CD4-positive, alpha-beta T cell treated with Interleukin-10 for 1 hour (primary cell): ENCODE measurements around the gene PDX1.

Experiments used
- DNase-seq: peaks from one replicate; pipeline ENCODE4 v3.0.0-alpha.2; 2020

The PDX1 gene

GRCh38 chr13:27919934-27920676, at the start of gene PDX1:
Gene PDX1, plus strand, starts transcription at chr13:27920000. Its CDS starts 139 bp downstream, at chr13:27920139.
- no peak for DNase-seq

- no peak for DNase-seq
Measured at GRCh38 chr13:27878274-27878673, 41.5 kb upstream of the PDX1 start.

DNA sequence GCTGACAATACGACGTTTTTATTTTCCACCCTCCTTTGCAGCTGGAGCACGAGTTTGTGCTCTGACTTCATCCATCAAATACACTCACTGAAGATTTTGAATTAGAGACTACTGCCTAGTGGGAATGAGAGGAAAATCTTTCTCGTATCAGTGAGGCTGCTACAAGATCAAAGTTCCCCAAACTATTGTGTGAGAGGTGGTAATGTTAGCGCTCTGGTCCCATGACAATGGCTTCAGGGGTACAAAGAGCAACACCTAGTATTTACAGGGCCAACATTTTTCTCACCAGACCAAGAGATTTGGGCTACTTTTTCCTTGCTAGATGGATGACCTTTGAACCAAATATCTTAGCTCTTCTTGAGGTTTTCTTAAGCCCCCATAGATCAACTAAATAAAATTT, 30.3 kb upstream of the PDX1 start:
- DNase-seq, result no peak

DNA sequence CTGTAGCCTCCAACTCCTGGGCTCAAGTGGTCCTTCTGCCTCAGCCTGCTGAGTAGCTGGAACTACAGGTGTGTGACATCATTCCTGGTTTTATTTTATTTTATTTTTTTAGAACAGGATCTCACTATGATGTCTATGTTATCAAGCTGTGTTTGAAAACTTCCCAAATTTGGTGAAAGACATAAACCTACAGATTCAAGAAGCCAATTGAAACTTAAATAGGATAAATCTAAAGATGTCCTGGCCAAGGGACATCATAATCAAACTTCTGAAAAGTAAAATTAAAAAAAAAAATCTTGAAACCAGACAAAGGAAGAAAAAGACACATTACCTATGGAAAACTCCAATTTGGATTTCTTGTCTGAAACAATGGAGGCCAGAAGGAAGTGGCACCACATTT, 23.1 kb upstream of the PDX1 start:
- no peak for DNase-seq

DNA sequence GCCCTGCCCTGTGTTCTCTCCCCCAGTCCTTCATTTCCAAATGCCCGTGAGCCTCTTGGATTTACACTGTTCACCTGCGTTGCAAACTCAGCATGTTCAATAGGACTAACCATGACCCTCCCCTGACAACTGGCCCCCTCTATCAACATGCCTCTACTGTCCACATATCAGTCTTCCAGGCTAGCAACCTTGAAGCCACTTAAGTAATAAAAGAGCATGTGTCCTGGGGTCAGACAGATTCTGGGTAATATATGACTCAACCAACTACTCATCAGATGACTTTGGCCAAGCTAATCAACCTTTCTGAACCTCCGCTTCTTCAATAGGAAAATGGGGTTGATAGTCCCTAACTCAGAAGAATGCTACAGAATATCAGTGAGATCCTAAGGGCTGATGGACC, 15.1 kb upstream of the PDX1 start:
- DNase-seq, result no peak

GRCh38 chr13:27905650-27906049, 14.2 kb upstream of the PDX1 start:
- DNase-seq, result no peak

DNA sequence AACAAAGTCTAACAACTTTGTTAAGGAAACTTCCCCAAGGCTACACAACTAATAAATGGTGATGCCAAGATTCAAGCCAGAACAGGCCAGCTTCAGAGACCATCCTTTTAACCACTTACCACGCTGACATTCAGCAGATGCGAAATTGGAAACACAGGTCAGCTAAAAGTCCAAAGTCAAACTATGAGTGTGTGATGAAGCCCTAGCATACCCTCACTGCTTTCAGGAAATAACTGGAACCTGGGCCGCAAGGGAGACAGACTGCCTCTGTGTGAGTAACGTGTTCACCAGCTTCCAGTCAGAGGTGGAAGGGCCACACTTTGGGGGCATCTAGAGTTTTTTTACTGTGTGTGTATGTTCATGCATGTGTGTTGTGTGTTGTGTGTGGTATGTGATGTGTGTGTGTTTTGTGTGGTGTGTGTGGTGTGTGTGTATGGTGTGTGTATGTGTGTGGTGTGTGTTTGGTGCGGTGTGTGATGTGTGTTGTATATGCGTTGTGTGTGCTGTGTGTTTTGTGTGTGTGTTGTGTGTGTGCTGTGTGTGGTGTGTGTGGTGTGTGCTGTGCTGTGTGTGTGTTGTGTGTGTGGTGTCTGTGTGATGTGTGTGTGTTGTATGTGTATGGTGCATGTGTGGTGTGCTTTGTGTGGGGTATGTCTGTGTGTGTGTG, 12.5 kb upstream of the PDX1 start:
- no peak for DNase-seq

DNA sequence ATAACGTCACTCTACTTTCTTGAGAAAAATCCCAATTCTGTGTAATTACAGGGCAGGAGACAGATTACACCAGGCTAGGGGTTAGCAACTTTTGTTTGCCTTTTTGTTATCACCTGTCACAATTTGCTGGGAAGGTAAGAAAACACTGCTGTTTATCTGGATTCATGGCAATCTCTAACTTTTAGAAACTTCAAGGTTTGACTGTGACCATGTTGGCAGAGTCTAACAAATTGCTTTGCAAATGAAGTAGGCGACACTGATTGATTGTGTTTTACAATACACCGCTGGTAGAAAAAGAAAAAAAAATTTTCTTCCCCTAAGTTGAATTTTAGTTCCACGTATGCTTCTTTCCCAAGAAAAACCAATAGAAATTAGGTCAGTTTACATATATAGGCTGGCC, 10.4 kb upstream of the PDX1 start:
- no peak for DNase-seq

GRCh38 chr13:27911521-27911920, 8.3 kb upstream of the PDX1 start:
- DNase-seq, result no peak

- DNase-seq, result no peak
Measured at GRCh38 chr13:27913160-27913559, 6.6 kb upstream of the PDX1 start.

DNA sequence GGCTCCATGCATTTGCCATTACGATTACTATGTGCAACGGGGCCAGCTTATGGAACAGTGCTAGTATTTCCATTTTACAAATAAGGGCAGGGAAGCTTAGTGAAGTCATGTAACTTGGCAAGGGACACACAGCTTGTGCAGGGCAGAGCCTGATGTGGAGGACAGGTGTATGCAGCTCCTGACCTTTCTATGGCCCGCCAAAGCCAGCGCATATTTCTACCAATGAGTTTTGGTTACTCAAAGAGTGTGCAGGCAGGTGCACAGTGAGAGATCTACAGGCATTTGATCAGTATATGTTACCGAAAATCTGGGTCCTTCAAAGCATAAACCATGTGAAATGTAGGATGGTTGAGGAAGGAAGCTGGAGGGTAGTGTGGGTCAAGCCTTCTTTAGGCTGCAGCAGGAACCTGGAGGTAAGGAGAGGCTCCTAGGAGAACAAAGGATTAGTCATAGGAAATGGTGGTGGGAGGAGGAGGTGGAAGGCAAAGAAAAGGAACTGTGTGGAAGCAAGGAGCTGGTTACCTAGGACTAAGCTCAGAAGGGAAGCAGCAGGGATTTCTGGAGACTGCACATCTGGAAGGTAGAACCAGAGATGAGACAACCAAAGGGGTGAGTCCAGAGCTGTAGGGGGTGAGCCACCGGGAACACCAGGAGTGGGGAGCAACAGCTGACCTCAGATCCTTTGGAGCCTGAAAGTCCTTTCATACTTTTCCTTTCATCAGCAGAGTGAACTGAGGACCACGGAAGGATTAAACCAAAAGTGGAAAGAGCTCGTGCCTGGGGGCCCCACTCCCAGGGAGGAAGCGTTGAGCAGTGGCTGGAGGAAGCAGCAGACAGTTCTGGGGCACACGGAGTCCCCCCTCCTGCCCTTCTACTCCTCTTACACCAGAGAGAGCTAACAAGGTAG, 4.2 kb upstream of the PDX1 start:
- DNase-seq, result no peak

GRCh38 chr13:27917121-27917947, 2.5 kb upstream of the PDX1 start:
- no peak for DNase-seq

DNA sequence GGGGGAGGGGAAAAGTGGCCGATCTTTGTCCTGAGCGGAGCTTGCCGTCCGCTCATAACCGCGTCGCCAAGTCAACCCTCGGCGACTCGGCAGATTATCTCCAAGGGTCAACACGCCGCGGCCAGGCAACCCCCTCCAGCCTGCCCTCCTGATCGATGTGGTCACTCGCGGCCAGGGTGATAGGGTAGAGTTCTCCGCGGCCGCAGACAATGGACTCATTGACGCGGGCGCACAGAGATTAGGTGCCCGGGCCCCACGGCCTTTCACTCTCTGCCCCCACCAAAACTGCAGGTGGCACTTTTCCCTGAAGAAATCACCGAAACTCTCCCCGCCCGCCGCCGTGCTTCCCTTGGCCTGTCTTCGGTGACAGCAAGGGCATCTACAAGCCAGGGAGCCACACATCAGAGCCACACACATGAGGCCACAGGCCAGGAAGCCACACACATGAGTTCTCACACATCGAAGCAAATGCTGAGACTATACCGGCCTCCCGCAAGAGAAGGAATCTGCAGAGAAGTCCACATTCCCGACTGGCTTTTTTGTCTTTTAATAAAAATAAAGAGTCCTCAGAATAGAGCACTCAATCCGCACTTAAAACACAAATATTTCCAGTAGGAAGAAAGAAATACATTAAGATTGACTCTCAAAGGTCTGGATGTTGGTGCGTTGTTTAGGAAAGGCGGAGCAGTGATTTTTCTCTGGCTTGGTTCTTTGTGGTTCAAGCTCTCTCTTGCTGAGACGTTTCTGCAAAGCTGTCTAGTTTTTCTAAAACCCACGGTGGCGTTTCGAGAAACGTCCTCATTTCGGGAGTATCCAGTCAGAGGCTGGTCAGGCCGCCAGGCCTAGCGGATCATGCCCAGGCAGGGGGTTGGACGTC, 1.5 kb upstream of the PDX1 start:
- DNase-seq, result no peak

- no peak for DNase-seq
Measured at GRCh38 chr13:27918918-27919658, 712 bp upstream of the PDX1 start.

- DNase-seq, result no peak
Measured at GRCh38 chr13:27919659-27919933, 204 bp upstream of the PDX1 start.

DNA sequence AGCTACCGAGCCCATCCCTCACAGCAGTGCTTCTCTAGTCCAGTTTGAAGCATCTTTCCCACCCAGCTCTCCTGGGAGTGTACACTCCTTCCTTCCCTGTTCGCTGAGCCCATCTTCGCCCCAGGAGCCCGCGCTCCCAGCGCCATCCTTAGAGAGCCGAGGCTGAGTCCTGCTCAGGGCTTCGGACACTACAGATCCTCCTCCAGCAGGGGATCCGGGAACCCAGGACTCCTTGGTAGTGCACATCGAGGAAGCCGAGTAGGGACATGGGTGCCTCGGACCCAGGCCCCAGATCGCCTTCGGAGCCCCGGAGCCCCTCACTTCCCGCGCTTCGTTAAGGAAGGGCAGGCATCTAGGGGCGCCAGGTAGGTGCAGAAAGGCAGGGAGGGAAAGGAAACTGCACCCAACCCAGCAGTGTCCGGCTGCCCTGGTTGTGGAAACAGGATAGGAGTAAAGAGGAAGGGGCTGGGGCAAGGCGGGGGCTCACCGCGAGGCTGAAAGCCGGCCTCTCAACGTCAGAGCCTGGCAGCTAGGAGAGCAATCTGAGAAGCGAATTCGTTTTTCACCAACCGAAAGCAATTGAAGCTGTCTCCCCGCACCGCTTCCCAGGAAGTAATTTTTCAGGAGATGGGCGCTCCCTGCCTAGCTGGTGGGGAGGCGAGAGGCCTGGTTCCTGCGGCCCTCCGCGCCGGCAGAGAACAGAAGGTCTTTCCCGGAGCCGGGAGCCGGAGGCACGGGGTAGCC, 1.0 kb downstream of the PDX1 start:
- DNase-seq, result no peak

DNA sequence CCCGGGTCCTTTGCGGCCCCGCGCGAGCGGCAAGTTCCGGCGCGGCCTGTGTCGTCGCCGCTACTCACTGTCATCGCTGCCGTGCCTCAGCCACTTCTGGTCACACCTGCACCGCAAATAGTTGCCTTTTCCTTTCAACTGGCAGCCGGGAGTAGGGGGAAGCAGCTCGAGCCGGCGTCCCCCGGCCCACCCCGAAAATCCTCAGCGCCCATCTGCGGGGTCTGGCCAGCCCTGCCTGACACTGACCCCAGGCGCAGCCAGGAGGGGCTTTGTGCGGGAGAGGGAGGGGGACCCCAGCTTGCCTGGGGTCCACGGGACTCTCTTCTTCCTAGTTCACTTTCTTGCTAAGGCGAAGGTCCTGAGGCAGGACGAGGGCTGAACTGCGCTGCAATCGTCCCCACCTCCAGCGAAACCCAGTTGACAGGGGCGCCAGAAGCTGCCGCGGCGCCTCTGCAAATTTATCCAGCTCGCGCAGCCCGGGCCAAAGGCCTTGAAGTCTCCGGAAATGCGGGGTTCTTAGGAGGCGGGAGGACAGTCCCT, 1.7 kb downstream of the PDX1 start:
- no peak for DNase-seq

- no peak for DNase-seq
Measured at GRCh38 chr13:27921961-27922882, 2.4 kb downstream of the PDX1 start.
